Measurements from ENCODE around the gene AHRR. TPM values are rescaled to one million over a fixed set of nuclear protein-coding genes. Genes with fewer than 3 reads are reported as not detected.
"Not testable (repeated sequence)": the region's sequence is repeated elsewhere in the genome, so short reads cannot be mapped to it uniquely, and the experiment has no call there.

Gene AHRR
- polyA plus RNA-seq, 2 of the 4 experiments (the other 2 are of a cell fraction), result 1.2 to 1.7 TPM

DNA sequence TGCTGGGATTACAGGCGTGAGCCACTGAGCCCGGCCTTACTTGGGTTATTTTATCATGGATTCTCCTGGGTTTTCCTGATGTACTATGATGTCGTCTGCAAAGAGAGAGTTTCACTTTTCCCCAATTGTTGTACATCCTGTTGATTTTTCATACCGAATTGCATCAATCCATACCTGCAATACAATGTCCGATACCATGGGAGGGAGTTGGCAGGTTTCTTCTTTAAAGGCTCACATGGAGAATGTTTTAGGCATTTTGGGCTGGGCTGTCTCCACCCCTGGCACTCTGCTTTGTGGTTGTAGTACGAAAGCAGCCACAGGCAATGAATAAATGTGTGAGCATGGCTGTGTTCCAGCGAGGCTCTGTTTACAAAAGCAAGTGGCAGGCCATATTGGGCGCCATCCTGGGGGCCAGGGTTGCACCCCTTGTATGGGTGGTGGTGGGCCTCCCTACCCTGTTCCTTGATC, 86.3 kb downstream of the AHRR start (continued):
- no peak for TF ChIP-seq EP300 (IDR thresholded peaks at IDR 0.05)
- TF ChIP-seq, protein P1, sequence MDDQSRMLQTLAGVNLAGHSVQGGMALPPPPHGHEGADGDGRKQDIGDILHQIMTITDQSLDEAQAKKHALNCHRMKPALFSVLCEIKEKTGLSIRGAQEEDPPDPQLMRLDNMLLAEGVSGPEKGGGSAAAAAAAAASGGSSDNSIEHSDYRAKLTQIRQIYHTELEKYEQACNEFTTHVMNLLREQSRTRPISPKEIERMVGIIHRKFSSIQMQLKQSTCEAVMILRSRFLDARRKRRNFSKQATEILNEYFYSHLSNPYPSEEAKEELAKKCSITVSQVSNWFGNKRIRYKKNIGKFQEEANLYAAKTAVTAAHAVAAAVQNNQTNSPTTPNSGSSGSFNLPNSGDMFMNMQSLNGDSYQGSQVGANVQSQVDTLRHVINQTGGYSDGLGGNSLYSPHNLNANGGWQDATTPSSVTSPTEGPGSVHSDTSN (IDR thresholded peaks at IDR 0.05), result no peak
- TF ChIP-seq, protein P2, sequence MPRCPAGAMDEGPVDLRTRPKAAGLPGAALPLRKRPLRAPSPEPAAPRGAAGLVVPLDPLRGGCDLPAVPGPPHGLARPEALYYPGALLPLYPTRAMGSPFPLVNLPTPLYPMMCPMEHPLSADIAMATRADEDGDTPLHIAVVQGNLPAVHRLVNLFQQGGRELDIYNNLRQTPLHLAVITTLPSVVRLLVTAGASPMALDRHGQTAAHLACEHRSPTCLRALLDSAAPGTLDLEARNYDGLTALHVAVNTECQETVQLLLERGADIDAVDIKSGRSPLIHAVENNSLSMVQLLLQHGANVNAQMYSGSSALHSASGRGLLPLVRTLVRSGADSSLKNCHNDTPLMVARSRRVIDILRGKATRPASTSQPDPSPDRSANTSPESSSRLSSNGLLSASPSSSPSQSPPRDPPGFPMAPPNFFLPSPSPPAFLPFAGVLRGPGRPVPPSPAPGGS (IDR thresholded peaks at IDR 0.05), result no peak

DNA sequence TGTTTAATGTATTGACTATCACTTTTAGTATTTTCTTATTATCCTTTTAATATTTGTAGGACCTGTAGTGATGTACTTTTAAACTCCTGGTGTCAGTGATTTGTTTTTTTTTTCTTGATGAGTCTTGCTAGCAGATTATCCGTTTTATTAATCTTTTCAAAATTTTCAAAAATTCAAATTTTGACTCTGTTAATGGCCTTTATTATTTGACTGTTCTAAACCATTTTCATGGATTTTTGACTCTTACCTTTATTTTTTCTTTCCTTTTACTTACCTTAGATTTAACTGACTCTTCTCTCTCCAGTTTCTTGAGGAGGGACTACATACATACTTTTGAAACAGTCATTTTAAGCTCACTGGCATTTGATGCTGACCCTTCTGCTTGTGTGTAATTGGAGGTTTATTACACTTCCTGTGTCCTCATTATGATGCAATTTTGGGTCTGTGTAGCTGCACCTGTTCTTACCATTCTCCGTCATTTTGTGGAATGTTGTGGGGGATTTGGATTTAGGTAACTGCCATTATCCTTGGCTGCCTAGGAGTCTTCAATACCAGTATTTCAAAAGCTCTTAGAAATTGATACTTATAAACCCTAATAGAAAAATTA, 89.5 kb downstream of the AHRR start:
- ChIA-PET POLR2A (no interaction called here), CTCF (interaction anchor here (1.2 to 1.5 kb wide), 2 partner anchors 14 to 35 kb away, joined by 3 to 6 read pairs; no protein-coding TSS in a partner anchor)
- no peak for DNase-seq (ENCODE audit: low read depth in 1 of 2, low spot score in 1 of 2)
- Histone ChIP-seq H3K4me1 (peaks cover 5% of the 10 kb centered on the region; the same call in 1 of the 3 replicates), H3K27ac (no peak overlapping the region), H3K4me3 (no peak overlapping the region), H3K4me2 (no peak overlapping the region), H3K9me3 (no peaks in the 10 kb centered on the region)
- no peak for FAIRE-seq
- 80% methylated on average over 2 of the region's 2 CpGs for WGBS (ENCODE audit: missing lambda C conversion rate)
- TF ChIP-seq NR3C1 (IDR thresholded peaks at IDR 0.05), result no peak
- no peak for TF ChIP-seq ZFP36 (IDR thresholded peaks at IDR 0.05; ENCODE audit: borderline replicate concordance, partially characterized antibody)
- TF ChIP-seq ZSCAN20 (CRISPR knock-in tag; IDR thresholded peaks at IDR 0.05), result no peak
- TF ChIP-seq GATA3 (IDR thresholded peaks at IDR 0.05; ENCODE audit: borderline replicate concordance), result no peak
- TF ChIP-seq TP53 (CRISPR knock-in tag; IDR thresholded peaks at IDR 0.05), result no peak
- no peak for TF ChIP-seq ZC3H11A (IDR thresholded peaks at IDR 0.05)
- TF ChIP-seq RCOR1 (IDR thresholded peaks at IDR 0.05; ENCODE audit: low read depth, low read length), result no peak
- no peak for TF ChIP-seq HOXB13 (CRISPR knock-in tag; IDR thresholded peaks at IDR 0.05; ENCODE audit: low read depth)
- no peak for TF ChIP-seq EP300 (IDR thresholded peaks at IDR 0.05)
- TF ChIP-seq EHMT2 (IDR thresholded peaks at IDR 0.05; ENCODE audit: low read depth), result no peak
- no peak for TF ChIP-seq NPAS2 (CRISPR knock-in tag; IDR thresholded peaks at IDR 0.05; ENCODE audit: borderline replicate concordance)
- TF ChIP-seq, protein P3, sequence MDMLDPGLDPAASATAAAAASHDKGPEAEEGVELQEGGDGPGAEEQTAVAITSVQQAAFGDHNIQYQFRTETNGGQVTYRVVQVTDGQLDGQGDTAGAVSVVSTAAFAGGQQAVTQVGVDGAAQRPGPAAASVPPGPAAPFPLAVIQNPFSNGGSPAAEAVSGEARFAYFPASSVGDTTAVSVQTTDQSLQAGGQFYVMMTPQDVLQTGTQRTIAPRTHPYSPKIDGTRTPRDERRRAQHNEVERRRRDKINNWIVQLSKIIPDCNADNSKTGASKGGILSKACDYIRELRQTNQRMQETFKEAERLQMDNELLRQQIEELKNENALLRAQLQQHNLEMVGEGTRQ (IDR thresholded peaks at IDR 0.05), result no peak
- no peak for TF ChIP-seq POLR2A (IDR thresholded peaks at IDR 0.05; ENCODE audit: low read length)
- TF ChIP-seq KDM5A (IDR thresholded peaks at IDR 0.05), result no peak
- TF ChIP-seq CBX2 (IDR thresholded peaks at IDR 0.05; ENCODE audit: borderline replicate concordance, low read depth), result no peak
- no peak for TF ChIP-seq HOXB5 (CRISPR knock-in tag; IDR thresholded peaks at IDR 0.05)
- ATAC-seq, result no peak

DNA sequence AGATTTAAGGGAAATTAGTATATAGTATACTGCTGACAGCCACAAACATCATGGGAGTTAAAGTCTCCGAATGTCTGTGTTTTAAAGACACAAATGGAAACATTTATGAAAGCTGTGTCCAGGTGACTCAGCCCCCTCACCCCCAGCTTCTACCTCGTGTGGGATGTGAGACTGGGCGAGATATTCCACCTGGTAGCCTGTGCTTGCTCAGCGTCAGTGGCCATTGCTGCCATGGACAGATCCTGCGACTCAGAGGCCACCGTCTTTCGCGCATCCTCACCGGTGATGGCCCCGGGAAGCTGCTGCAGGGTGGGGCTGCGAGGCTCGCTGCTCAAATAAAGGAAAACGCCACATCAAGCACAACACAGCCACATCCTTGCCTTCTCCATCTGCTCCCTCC, 90.2 kb downstream of the AHRR start:
- DNase-seq (ENCODE audit: low read depth in 1 of 2, low spot score in 1 of 2) (no peak), FAIRE-seq (no peak), ATAC-seq (no peak)
- TF ChIP-seq GATA3 (IDR thresholded peaks at IDR 0.05; ENCODE audit: borderline replicate concordance), result no peak
- TF ChIP-seq RCOR1 (IDR thresholded peaks at IDR 0.05; ENCODE audit: low read depth, low read length), result no peak
- no peak for TF ChIP-seq KDM5A (IDR thresholded peaks at IDR 0.05)
- TF ChIP-seq POLR2AphosphoS2 (conservative IDR thresholded peaks at IDR 0.05; ENCODE audit: low read length), result no peak
- 90% methylated on average over 13 of the region's 13 CpGs for WGBS (ENCODE audit: missing lambda C conversion rate)
- Histone ChIP-seq H3K9me3 (no peaks in the 10 kb centered on the region), H3K4me2 (no peak overlapping the region), H3K4me3 (no peak overlapping the region), H3K27ac (no peak overlapping the region), H3K4me1 (peaks cover 5% of the 10 kb centered on the region; the same call in 1 of the 3 replicates)
- ChIA-PET CTCF (interaction anchor here (1.2 to 1.6 kb wide), 3 partner anchors 14 to 95 kb away, joined by 3 to 6 read pairs (median 4); no protein-coding TSS in a partner anchor), POLR2A (no interaction called here)

DNA sequence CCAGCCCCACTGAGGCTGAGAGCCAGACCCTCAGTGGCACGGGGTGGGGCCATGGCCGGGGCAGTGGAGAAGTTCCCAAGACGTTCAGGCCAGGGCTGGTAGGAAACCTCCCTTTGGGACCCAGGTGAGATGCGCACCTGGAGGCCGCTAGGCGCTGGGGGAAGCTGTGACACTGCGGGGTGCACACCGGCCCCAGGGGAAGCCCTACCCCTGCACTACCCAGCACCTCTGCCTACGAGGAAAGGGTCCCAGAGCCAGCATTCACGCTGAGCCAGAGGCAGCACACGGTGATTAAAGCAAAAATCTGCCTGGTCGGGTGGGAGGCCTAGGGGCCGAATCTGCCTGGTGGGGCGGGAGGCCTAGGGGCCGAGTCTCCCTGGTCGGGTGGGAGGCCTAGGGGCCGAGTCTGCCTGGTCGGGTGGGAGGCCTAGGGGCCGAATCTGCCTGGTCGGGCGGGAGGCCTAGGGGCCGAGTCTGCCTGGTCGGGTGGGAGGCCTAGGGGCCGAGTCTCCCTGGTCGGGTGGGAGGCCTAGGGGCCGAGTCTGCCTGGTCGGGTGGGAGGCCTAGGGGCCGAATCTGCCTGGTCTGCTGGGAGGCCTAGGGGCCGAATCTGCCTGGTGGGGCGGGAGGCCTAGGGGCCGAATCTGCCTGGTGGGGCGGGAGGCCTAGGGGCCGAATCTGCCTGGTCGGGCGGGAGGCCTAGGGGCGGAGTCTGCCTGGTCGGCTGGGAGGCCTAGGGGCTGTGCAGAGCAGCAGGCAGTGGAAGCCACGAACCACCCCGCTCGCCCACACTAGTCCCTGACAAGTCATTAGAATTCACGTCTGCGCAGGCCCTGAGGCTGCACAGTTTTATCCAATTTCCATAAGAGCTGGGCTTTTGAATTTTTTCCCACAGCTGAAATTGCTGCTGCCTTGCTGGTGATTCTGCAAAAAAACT, 93.7 kb downstream of the AHRR start:
- H3K9me3 ChIP-seq; POLR2A ChIA-PET; H3K4me3 ChIP-seq; H3K4me2 ChIP-seq; H3K27ac ChIP-seq; FAIRE-seq; DNase-seq (ENCODE audit: low read depth in 1 of 2, low spot score in 1 of 2); H3K4me1 ChIP-seq: not testable (repeated sequence)
- WGBS (ENCODE audit: missing lambda C conversion rate), result 91% methylated on average over 34 of the region's 42 CpGs
- CTCF ChIA-PET, result interaction anchor here (0.6 to 2.5 kb wide), 5 partner anchors 10 to 98 kb away, joined by 3 to 9 read pairs (median 4); no protein-coding TSS in a partner anchor
- 0 out of 6 replicates have a peak, but pooled peaks of 1 of the 2 experiments have one; percentile 37 for ATAC-seq
